ENCODE measurements around the gene PARPBP.
"Not testable (repeated sequence)": the region's sequence is repeated elsewhere in the genome, so short reads cannot be mapped to it uniquely, and the experiment has no call there.

PARPBP gene

DNA sequence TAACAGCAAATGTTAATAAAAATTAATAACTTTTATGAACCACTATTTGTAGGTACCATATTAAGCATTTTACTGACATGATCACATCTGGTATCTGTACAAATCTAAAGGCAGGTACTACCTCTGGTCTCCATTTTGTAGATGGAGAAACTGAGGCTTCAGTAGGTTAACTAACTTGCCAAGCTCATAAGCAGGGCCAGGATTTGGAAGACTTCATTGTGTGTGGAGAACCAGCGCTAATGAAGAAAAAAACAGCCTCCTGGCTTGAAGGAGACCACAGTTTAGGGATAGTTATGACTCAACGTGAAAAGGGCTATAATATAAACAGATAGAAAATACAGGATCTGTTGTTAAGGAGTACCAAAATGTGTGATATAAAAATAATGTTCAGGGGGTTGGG, 1.1 kb upstream of the PARPBP start:
- no peak for TF ChIP-seq CTCF (IDR thresholded peaks at IDR 0.05; ENCODE audit: low read depth, low read length)
- H3K4me3 ChIP-seq (ENCODE audit: low read depth, low read length) = peak overlapping the region; percentile 86
- peaks cover 6% of the 10 kb centered on the region for H3K36me3 ChIP-seq

GRCh38 chr12:102120564-102120873, 536 bp downstream of the PARPBP start:
- DNase-seq = no peak
- Histone ChIP-seq H3K4me1 (no peaks in the 10 kb centered on the region), H3K9me3 (no peaks in the 10 kb centered on the region), H3K36me3 (peaks cover 13% of the 10 kb centered on the region), H3K27me3 (no peaks in the 10 kb centered on the region), H3K4me3 (ENCODE audit: low read depth, low read length) (peak overlapping the region; percentile 86)
- TF ChIP-seq CTCF (IDR thresholded peaks at IDR 0.05; ENCODE audit: low read depth, low read length) = no peak

More for the DNA sequence above, 1.1 kb upstream of the PARPBP start:
- H3K9me3 ChIP-seq = no peaks in the 10 kb centered on the region
- DNase-seq = no peak
- H3K4me1 ChIP-seq = no peaks in the 10 kb centered on the region
- H3K27me3 ChIP-seq = no peaks in the 10 kb centered on the region

- Histone ChIP-seq H3K27me3 (no peaks in the 10 kb centered on the region), H3K4me1 (no peaks in the 10 kb centered on the region), H3K36me3 (peaks cover 15% of the 10 kb centered on the region), H3K9me3 (no peaks in the 10 kb centered on the region), H3K4me3 (ENCODE audit: low read depth, low read length) (peak overlapping the region; percentile 86)
- TF ChIP-seq CTCF (IDR thresholded peaks at IDR 0.05; ENCODE audit: low read depth, low read length) = no peak
- peak; percentile 20 for DNase-seq
Measured at GRCh38 chr12:102120886-102121285, 903 bp downstream of the PARPBP start.

DNA sequence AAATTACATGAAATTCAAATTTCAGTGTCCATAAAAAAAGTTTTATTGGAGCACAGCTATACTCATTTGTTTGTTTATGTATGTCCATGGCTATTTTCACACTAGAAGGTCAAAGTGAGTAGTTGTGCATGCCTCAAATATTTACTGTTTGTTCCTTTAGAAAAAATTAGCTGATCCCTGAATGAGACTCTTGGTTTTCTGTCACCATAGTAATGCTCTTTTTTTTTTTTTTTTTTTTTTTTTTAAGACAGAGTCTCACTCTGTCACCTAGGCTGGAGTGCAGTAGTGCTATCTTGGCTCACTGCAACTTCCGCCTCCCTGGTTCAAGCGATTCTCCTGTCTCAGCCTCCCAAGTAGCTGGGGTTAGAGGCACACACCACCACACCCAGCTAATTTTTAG, 1.3 kb downstream of the PARPBP start:
- H3K27me3 ChIP-seq = not testable (repeated sequence)
- peak overlapping the region; percentile 86 for H3K4me3 ChIP-seq (ENCODE audit: low read depth, low read length)

GRCh38 chr12:102130720-102131119, 10.7 kb downstream of the PARPBP start:
- not testable (repeated sequence) for DNase-seq; H3K9me3 ChIP-seq; H3K27me3 ChIP-seq; H3K4me1 ChIP-seq; H3K4me3 ChIP-seq (ENCODE audit: low read depth, low read length)
- H3K36me3 ChIP-seq = peaks cover 34% of the 10 kb centered on the region

More for the DNA sequence above, 1.3 kb downstream of the PARPBP start:
- peaks cover 18% of the 10 kb centered on the region for H3K36me3 ChIP-seq
- H3K4me1 ChIP-seq, H3K9me3 ChIP-seq, DNase-seq: not testable (repeated sequence)

DNA sequence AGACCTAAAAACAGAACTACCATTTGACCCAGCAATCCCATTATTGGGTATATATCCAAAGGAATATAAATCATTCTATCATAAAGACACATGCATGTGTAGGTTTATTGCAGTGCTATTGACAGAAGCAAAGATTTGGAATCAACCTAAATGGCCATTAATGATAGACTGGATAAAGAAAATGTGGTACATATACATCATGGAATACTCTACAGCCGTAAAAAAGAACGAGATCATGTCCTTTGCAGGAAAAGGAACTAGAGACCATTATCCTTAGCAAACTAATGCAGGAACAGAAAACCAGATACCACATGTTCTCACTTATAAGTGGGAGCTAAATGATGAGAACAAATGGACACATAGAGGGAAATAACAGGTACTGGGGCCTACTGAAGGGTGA, 11.5 kb downstream of the PARPBP start:
- H3K36me3 ChIP-seq = peaks cover 27% of the 10 kb centered on the region
- not testable (repeated sequence) for H3K27me3 ChIP-seq; H3K4me1 ChIP-seq; H3K9me3 ChIP-seq; H3K4me3 ChIP-seq (ENCODE audit: low read depth, low read length); DNase-seq

DNA sequence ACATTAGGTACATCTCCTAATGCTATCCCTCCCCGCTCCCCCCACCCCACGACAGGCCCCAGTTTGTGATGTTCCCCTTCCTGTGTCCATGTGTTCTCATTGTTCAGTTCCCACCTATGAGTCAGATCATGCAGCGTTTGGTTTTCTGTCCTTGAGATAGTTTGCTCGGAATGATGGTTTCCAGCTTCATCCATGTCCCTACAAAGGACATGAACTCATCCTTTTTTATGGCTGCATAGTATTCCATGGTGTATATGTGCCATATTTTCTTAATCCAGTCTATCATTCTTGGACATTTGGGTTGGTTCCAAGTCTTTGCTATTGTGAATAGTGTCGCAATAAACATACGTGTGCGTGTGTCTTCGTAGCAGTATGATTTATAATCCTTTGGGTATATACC, 17.6 kb downstream of the PARPBP start:
- not testable (repeated sequence) for DNase-seq; H3K4me3 ChIP-seq (ENCODE audit: low read depth, low read length); H3K27me3 ChIP-seq; H3K36me3 ChIP-seq; H3K9me3 ChIP-seq; H3K4me1 ChIP-seq

DNA sequence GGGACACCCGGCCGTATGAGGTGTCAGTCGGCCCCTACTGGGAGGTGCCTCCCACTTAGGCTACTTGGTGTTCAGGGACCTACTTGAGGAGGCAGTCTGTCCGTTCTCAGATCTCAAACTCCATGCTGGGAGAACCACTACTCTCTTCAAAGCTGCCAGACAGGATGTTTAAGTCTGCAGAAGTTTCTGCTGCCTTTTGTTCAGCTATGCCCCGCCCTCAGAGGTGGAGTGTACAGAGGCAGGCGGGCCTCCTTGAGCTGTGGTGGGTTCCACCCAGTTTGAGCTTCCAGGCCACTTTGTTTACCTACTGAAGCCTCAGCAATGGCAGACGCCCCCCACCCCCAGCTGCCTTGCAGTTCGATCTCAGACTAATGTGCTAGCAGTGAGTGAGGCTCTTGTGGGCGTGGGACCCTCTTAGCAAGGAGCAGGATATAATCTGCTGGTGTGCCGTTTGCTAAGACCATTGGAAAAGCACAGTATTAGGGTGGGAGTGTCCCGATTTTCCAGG, 22.9 kb downstream of the PARPBP start:
- DNase-seq; H3K9me3 ChIP-seq; H3K36me3 ChIP-seq; H3K4me1 ChIP-seq; H3K4me3 ChIP-seq (ENCODE audit: low read depth, low read length); H3K27me3 ChIP-seq: not testable (repeated sequence)

GRCh38 chr12:102144221-102144620, 24.2 kb downstream of the PARPBP start:
- no peak for DNase-seq

DNA sequence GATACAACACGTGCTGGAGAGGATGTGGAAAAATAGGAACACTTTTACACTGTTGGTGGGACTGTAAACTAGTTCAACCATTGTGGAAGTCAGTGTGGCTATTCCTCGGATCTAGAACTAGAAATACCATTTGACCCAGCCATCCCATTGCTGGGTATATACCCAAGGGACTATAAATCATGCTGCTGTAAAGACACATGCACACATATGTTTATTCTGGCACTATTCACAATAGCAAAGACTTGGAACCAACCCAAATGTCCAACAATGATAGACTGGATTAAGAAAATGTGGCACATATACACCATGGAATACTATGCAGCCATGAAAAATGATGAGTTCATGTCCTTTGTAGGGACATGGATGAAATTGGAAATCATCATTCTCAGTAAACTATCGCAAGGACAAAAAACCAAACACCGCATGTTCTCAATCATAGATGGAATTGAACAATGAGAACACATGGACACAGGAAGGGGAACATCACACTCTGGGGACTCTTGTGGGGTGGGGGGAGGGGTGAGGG, 27.1 kb downstream of the PARPBP start:
- H3K4me3 ChIP-seq (ENCODE audit: low read depth, low read length); H3K4me1 ChIP-seq; H3K27me3 ChIP-seq; DNase-seq; H3K9me3 ChIP-seq; H3K36me3 ChIP-seq: not testable (repeated sequence)

More at GRCh38 chr12:102144221-102144620, 24.2 kb downstream of the PARPBP start:
- no peak for TF ChIP-seq CTCF (IDR thresholded peaks at IDR 0.05; ENCODE audit: low read depth, low read length)
- H3K27me3 ChIP-seq = no peaks in the 10 kb centered on the region
- no peaks in the 10 kb centered on the region for H3K9me3 ChIP-seq
- H3K4me1 ChIP-seq = no peaks in the 10 kb centered on the region
- no peak overlapping the region for H3K4me3 ChIP-seq (ENCODE audit: low read depth, low read length)
- no peaks in the 10 kb centered on the region; the same call in 1 of the 2 replicates for H3K36me3 ChIP-seq

GRCh38 chr12:102155206-102155605, 35.2 kb downstream of the PARPBP start:
- H3K4me1 ChIP-seq; H3K27me3 ChIP-seq; H3K4me3 ChIP-seq (ENCODE audit: low read depth, low read length); H3K36me3 ChIP-seq; H3K9me3 ChIP-seq; DNase-seq: not testable (repeated sequence)

Data from BE2C (cell line).